NCI-H460 (cell line): ENCODE measurements around the gene PRR12. TPM values are rescaled to one million over a fixed set of nuclear protein-coding genes. Genes with fewer than 3 reads are reported as not detected.

ENCODE experiments used
- DNase-seq: peaks from one replicate; pipeline ENCODE4 v3.0.0-alpha.2; 2016; ENCODE audit warnings: low read depth; ENCODE audit errors: extremely low read depth
- total RNA-seq: library from RNA; depleted of rRNA; stranded (reverse); fragments of >200 nt; shearing (Covaris generic); gene quantifications from 2 replicates; pipeline ENCODE4 v1.2.3, GENCODE V29; 2014

The PRR12 gene
- total RNA-seq, 1 experiment from 2014 or later = 2.1 TPM

DNA sequence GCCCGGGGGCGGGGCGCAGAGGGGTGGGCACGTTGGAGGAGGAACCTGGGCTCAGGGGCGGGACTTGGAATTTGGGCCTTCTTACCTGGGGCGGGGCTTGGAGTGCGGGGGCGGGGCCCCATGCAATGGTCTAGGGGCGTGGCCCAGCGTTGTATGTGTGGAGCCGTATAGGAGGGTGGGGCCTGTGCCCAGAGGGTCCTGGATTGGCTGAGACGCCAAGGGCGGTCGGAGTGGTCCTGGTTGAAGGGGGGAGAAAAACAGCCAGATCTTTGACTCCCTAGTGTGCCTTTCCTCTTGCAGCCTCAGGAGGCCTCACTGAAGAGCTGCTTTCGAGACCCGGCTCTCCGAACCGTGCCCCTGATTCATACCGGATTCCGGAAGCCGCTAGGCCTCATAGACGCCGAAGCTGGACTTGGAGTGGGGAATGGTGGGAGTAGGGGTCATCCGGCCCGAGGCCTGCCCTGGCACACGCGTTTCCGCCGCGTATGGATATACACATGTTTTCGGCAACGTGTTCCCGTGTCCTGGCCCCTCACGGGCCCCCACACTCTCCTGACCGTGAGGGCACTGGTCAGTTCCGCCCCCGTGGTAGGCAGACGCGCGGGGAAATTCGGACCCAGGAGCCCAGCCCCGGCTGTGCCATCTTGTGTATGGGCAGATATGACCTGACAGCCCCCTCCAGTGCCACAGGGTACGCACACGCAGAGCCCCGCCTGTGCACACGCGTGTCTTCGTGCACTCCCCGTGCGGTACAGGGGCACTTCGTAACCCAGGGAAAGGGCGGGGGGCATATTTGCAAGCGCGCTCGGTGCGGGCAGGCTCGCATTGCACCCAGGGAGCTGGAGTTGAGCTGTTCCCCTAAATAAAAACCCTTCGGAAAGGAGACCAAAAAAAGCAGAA, 661 bp upstream of the PRR12 start:
- peak; percentile 90 for DNase-seq

DNA sequence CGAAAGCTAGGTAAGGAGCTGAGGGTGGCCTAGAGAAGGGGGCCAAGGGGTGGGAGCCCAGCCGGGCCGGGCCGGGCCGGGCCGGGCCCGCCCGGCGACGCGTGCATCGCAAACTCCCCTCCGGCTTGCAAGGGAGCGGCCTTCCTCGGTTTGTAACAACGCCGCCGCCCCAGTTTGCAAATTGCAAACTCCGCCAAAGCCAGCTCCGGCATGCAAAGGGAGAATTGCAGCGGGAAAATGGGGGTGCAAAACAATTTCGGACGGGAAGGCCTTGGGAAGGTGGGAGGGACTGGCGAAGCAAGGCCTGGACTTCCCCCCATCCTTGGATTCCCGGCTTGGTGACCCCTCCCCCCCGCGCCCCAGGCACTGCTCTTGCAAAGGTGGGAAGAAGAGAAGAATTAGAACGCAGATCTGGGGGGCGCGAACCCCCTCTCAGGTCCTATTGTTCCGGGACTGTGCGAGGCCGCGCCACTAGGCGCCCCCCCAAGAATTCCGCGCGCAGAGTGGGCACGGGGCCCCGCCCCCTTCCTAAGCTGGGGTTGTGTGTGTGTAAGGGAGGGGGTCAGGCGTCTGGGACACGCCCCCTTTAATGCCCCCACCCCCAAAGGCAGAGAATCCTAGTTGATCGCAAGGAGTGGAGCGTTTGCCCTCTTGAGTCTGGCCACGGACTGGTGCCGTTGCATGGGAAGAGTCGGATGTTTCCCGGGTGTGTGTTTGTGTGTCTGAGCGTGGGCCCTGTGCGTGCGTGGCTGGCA, 926 bp downstream of the PRR12 start:
- no peak for DNase-seq

DNA sequence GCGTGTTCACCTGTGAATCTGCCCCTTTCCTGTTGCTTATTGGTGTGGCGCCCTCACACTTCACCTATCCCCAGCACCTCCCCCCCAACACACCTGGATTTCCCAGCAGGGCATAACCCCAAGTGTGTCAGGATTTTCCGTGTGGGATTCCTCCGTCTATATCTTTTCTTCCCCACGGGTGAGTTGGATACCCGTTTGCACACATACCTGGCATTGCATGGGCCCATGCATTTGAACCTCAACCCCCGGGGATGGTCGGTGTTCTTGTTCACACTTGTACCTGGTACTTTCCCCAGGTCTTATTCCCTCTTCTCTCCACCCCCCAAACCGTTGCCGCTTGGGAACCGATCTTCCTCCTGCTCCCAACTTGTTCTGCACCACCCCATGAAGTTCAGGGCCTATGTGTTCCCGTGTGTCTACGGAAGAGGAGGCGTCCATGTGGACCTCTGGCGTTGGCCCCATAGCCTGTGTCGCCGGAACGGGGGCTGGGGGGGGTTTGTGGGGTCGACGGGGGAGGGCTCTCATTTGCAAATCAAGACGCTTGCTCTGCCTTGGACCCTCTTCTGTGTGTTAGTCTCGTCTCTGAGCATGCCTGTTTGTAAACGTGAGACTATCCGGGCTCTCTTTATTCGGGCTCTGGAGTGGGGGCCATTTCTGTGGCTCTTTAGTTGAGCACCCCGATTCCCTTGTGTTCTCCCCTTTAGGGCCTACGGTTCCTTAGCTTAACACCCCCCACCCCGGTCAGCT, 1.7 kb downstream of the PRR12 start:
- no peak for DNase-seq

DNA sequence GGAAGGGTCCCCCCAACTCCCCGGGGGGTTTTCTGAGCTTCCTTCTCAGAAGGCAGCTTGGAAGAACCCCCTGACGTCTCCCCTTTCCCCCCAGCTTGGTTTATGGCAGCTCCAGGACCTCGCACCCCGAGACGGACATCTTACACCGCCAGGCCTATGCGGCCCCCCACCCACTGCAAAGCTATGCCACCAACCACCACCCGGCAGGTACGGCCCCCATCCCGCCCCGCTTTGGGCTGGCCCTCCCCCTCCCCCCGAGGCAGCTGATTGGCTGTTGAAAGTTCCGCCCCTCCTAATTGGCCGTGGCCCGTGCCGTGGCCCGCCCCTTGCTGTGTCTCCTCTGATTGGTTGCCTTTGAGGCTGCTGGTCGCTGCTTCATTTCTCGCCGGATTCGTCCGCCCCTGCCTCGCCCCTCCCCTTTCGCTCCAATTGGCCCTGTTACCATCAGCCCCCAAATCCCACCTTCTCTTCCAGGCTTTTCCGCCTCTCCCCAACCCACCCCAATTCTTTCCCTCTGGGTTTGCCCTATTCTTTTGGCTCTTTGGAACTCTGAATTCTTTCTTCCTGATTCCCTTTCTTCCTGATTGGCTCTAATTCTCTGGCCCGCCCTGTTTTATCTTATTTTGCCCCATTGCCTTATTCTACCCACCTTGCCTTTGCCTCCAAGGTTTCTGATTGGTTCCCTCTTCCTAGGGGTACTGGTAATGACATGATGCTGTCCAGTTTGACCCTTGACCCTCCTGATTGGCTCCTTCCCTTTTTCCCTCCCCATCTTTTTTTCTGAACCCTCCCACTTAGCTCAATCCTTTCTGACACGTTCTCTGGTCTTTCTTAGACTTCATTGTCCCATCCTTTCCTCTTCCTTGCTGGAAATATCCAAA, 2.5 kb downstream of the PRR12 start:
- DNase-seq = peak; percentile 85

DNA sequence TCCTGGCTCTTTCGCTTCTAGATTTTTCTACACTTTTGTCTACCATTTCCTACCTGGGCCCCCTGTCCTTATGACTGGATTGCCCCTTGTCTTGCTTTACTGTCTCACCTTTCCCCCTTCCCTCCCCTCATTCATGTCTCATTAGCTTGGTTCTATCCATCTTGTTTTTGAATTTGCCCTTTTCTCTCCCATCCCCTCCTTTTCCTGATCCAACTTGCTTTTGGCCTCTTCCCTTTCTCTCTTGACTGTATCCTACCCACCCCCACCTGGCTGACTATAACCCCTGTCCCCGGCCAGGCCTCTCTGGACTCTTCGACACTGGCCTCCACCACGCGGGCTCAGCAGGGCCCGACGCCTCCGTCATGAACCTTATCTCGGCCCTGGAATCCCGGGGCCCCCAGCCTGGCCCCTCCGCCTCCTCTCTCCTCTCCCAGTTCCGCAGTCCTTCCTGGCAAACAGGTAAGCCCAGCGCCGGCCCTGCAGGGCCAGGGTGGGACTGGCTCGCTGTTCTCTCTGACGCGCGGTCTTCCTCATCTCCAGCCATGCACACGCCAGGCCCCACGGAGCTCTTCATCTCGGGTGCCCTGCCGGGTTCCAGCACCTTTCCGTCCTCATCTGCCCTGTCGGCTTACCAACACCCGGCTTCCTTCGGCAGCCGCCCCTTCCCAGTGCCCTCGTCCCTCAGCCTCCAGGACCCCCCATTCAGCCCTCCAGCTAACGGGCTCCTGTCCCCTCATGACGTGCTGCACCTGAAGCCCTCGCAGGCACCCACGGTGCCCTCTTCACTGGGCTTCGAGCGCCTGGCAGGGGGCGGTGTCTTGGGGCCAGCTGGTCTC, 3.4 kb downstream of the PRR12 start:
- DNase-seq = no peak

DNA sequence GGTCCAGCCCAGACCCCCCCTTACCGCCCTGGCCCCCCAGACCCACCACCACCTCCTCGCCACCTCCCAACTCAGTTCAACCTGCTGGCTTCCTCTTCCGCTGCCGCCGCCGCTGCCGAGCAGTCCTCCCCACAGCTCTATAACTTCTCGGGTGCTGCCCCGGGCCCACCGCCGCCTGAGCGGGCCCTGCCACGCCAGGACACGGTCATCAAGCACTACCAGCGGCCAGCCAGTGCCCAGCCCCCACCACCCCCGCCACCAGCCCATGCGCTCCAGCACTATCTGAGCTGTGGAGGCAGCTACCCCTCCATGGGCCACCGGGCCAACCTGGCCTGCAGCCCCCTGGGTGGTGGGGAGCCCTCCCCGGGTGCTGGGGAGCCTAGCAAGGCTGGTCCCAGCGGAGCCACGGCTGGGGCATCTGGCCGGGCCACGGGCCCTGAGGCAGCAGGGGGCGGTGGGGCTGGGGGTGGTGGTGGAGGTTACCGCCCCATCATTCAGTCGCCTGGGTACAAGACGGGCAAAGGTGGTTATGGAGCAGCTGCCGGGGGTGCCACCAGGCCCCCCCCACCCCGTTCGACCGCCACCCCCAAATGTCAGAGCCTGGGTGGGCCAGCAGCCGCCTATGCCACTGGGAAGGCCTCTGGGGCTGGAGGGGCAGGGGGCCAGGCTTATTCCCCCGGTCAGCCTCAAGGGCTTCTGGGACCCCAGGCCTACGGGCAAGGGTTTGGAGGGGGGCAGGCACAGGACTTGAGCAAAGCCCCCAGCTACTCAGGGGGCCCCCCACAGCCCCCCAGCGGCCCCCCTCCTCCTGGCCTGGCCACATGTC, 4.2 kb downstream of the PRR12 start:
- no peak for DNase-seq

DNA sequence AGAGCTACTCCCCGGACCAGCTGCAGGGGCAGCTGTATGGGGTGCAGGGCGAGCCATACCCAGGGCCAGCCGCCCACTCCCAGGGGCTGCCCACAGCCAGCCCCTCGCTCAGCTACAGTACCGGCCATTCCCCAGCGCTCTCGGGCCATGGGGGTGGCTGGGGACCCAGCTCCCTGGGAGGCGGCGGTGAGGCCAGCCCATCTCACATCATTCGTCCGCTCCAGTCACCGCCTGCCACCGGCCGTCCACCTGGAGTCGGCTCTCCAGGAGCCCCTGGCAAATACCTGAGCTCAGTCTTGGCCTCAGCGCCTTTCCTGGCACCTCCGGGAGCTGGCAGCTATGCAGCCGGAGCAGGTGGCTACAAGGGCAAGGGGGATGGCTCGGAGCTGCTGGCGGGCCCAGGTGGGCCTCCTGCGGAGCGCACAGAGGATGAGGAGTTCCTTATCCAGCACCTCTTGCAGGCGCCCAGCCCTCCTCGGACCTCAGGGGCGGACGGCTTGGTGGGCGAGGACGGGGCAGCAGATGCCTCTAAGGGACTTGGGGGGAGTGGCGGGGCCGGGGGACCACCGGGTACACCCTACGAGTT, 4.9 kb downstream of the PRR12 start:
- no peak for DNase-seq

DNA sequence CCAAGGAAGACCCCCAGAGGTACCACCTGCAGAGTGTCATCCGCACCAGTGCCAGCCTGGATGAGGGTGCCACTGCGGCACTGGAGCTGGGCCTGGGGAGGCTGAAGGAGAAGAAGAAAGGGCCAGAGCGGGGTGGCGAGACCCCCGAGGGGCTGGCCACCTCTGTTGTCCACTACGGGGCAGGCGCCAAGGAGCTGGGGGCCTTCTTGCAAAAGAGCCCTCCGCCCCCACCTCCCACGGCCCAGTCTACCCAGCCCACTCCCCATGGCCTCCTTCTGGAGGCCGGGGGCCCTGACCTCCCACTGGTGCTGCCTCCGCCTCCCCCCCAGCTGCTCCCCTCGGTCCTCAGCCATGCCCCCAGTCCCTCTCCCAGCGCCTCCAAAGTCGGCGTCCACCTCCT, 5.4 kb downstream of the PRR12 start:
- DNase-seq = no peak

DNA sequence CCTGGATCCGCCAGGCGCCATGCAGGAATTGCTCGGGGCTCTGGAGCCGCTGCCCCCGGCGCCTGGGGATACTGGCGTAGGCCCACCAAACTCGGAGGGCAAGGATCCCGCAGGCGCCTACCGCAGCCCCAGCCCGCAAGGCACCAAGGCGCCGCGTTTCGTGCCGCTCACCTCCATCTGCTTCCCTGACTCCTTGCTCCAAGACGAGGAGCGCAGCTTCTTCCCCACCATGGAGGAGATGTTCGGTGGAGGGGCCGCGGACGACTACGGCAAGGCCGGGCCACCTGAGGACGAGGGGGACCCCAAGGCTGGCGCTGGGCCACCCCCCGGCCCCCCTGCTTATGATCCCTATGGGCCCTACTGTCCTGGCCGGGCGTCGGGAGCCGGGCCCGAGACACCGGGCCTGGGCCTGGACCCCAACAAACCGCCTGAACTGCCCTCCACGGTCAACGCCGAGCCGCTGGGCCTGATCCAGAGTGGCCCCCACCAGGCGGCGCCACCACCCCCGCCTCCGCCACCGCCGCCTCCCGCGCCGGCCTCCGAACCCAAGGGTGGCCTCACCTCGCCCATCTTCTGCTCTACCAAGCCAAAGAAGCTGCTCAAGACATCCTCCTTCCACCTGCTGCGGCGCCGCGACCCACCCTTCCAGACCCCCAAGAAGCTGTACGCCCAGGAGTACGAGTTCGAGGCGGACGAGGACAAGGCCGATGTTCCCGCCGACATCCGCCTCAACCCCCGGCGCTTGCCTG, 6.1 kb downstream of the PRR12 start:
- DNase-seq = no peak

DNA sequence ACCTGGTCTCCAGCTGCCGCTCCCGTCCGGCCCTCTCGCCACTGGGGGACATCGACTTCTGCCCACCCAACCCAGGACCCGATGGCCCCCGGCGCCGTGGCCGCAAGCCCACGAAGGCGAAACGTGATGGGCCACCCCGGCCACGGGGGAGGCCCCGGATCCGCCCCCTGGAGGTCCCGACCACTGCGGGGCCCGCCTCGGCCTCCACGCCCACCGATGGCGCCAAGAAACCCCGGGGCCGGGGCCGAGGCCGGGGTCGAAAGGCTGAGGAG, 6.7 kb downstream of the PRR12 start:
- no peak for DNase-seq

DNA sequence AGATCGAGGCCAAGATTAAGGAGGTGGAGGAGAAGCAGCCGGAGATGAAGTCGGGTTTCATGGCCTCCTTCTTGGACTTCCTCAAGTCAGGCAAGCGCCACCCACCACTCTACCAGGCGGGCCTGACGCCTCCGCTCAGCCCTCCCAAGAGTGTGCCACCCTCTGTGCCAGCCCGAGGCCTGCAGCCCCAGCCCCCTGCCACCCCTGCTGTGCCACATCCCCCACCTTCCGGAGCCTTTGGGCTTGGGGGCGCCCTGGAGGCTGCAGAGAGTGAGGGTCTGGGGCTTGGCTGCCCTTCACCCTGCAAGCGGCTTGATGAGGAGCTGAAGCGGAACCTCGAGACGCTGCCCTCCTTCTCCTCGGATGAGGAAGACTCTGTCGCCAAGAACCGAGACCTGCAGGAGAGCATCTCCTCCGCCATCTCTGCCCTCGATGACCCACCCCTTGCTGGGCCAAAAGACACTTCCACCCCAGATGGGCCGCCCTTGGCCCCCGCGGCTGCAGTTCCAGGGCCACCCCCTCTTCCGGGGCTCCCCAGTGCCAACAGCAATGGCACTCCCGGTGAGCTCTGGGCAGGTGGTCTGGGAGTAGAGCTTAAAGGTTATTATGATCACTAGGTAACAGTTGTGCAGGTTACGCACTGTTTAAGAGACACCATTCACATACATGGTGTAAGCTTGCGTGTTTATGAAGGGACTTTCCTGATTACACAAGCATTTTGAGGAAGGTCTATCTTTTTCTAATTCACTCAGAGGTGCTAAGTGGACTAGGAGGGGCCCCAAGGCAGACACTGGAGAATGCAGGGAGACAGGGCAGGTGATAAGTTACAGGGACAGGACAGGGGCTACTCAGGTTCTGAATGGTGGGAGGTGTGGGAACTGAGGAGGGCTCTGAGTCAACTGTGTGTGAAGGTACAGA, 8.7 kb downstream of the PRR12 start:
- DNase-seq = no peak

DNA sequence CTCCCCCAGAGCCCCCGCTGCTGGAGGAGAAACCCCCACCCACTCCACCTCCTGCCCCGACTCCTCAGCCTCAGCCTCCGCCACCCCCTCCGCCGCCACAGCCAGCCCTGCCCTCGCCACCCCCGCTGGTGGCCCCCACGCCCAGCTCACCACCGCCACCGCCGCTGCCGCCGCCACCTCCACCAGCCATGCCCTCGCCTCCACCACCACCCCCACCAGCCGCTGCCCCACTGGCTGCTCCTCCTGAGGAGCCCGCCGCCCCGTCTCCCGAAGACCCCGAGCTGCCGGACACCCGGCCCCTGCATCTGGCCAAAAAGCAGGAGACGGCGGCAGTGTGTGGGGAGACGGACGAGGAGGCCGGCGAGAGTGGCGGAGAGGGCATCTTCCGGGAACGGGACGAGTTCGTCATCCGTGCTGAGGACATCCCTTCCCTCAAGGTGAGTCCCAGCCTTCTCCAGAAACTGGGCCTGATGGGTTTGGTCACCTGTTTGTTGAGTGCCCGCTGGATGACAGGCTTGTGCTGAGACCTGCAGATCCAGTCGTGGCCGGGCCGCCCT, 10.6 kb downstream of the PRR12 start:
- no peak for DNase-seq

DNA sequence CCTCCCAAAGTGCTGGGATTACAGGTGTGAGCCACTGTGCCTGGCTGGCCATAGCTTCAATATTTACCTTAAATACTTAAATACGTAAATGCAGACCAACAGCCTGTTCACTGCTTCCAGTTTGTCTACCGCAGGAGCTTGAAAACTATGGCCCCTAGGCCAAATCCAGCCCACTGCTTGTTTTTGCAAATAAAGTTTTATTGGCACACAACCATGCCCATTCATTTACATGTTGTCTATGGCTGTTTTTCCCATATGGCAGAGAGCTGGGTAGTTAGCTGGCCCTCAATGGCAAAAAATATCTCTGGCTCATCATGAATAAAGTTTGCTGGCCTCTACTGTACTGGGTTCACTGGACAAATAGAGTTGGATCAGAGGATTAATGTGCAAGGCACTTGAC, 11.8 kb downstream of the PRR12 start:
- no peak for DNase-seq

DNA sequence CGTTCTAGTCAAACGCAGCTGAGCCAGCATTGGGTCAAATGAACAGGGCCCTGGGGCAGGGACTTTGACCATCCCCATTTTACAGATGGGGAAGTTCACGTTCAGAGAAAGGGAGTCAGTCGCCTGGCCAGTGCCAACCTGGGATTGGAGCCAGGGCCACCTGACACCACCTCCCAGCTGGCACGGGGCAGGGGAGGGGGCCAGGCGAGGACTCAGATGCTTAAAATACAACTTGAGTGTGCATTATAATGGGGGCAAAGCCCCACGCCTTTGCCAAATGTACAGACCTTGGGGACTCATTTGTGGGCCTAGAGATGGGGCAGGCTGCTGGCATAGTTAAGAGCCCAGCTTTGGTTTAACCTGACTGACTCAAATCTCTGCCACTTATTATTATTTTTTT, 14.6 kb downstream of the PRR12 start:
- DNase-seq = no peak

DNA sequence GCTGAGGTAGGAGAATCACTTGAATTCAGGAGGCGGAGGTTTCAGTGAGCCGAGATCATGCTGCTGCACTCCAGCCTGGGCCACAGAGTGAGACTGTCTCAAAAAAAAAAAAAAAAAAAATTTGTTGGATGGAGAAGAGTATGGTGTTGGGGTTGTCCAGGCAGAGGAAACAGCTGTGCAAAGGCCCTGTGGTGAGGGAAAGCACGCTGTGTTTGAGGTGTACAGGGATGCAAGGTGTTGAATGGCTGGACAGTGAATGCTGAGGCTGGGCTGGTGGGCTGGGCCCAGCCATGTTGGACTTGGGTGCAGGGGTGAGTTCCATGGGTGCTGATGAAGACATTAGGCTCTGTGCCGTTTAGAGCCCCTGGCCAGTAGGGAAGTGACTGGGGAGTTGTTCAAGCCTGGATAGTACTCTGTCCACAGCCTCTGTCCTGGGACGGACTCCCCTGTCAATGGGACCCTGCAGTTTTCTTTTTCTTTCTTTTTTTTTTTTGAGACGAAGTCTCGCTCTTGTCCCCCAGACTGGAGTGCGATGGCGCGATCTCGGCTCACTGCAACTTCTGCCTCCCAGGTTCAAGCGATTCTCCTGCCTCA, 18.6 kb downstream of the PRR12 start:
- no peak for DNase-seq

DNA sequence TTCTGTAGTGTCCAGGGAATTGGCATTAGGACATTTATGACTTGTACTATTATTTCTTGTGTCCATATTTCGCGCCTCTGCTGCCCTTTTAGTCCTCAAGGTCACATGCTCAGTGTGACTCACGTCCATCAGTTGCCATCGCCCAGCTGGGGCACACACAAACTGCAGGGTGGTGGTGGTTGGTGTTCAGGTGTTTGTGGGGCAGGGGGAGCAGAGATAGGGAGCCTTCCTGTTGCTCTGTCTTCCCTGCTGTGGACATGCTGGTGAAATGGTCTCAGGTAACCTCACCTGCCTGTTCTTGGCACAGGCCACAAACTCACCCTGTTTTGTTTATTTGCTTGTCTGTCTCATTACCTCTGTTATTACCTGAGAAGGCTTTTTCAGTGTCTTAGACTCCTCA, 22.4 kb downstream of the PRR12 start:
- DNase-seq = no peak
